Prostate gland (tissue), 2 donors: ENCODE measurements around the gene STAT1. TPM values are rescaled to one million over a fixed set of nuclear protein-coding genes. Genes with fewer than 3 reads are reported as not detected.
A peak's percentile ranks its signal among the peaks of the same experiment; 100 is the strongest.

ENCODE experiments used
- DNase-seq: peaks from one replicate; pipeline ENCODE4 v3.0.0-alpha.2; 2019; ENCODE audit warnings: low spot score
- H3K27ac ChIP-seq, 2 donors: fragments of 200-600 bp; sonication (generic); 2 replicates each; pipeline ENCODE4 v1.5.1; 2017 to 2019
- H3K27me3 ChIP-seq: fragments of 200-600 bp; sonication (generic); replicated peaks from 2 replicates; pipeline ENCODE4 v1.5.1; 2019; ENCODE audit not compliant: insufficient read depth
- H3K36me3 ChIP-seq, 2 donors: fragments of 200-600 bp; sonication (generic); 1 replicate in 1 of 2; 2 replicates in 1 of 2; pipeline versions ENCODE4 v1.5.1 to v1.8.1; 2017 to 2019
- H3K4me1 ChIP-seq: fragments of 200-600 bp; sonication (generic); replicated peaks from 2 replicates; pipeline ENCODE4 v1.5.1; 2019
- H3K4me3 ChIP-seq, 2 donors: fragments of 200-600 bp; sonication (generic); 2 replicates each; pipeline ENCODE4 v1.5.1; 2017 to 2019
- H3K9me3 ChIP-seq: fragments of 200-600 bp; sonication (generic); 2 replicates; pipeline ENCODE4 v1.5.1; 2017
- CTCF ChIP-seq, 4 experiments: fragments of 200-600 bp in 2 of 4; fragments of 450-650 bp in 2 of 4; sonication (generic) in 2 of 4; IDR thresholded peaks; 1 replicate in 3 of 4; 2 replicates in 1 of 4; pipeline ENCODE4 v1.5.1; 2016 to 2019; ENCODE audit warnings: antibody characterized with exemption in 4 of 4, mild to moderate bottlenecking in 2 of 4, moderate library complexity in 2 of 4
- POLR2A ChIP-seq: fragments of 450-650 bp; IDR thresholded peaks from one replicate; pipeline ENCODE4 v1.6.1; 2016; ENCODE audit warnings: antibody characterized with exemption, mild to moderate bottlenecking
- POLR2AphosphoS5 ChIP-seq: sonication (generic); formaldehyde crosslinking; IDR thresholded peaks from one replicate; pipeline ENCODE4 v1.6.1; 2017; ENCODE audit warnings: antibody characterized with exemption
- WGBS: methylation state at CpG from one replicate; pipeline ENCODE4 v1.1.5; 2018; 5-methylcytosine and 5-hydroxymethylcytosine counted together
- intact Hi-C: fragments of 100-400 bp; cut with DNase I; formaldehyde crosslinking; loops from one replicate; pipeline ENCODE4 v1.14.2; 2022
- total RNA-seq, 2 donors: library from RNA; depleted of rRNA; stranded (reverse); fragments of >200 nt; gene quantifications; one replicate each; pipeline ENCODE4 v1.1.0, GENCODE V29; 2016

The STAT1 gene
- total RNA-seq, 2 donors from 2014 or later = 53.3 to 64.1 TPM

- intact Hi-C loops = no loop called here
- no peak overlapping the region for H3K27ac ChIP-seq
These were observed 32.6 kb downstream of the STAT1 start for GRCh38 chr2:190981333-190981732.

GRCh38 chr2:190980630-190981209 is 33.3 kb downstream of the STAT1 start:
- TF ChIP-seq POLR2A (no peak), CTCF (IDR thresholded peaks at IDR 0.05) (no peak), POLR2AphosphoS5 (no peak)
- intact Hi-C loops = no loop called here
- no peak for DNase-seq
- 33% methylated on average over 10 of the region's 10 CpGs for WGBS
- H3K9me3 ChIP-seq = no peaks in the 10 kb centered on the region
- H3K27me3 ChIP-seq = no peaks in the 10 kb centered on the region
- H3K4me3 ChIP-seq = no peak overlapping the region
- no peaks in the 10 kb centered on the region for H3K4me1 ChIP-seq
- H3K36me3 ChIP-seq = peaks cover 9 to 12% of the 10 kb centered on the region in 2 donors
- H3K27ac ChIP-seq = peak overlapping the region; percentile 40 to 68

More at GRCh38 chr2:190981333-190981732, 32.6 kb downstream of the STAT1 start:
- H3K4me3 ChIP-seq = no peak overlapping the region
- peaks cover 8 to 13% of the 10 kb centered on the region in 2 donors for H3K36me3 ChIP-seq
- no peaks in the 10 kb centered on the region for H3K4me1 ChIP-seq
- no peaks in the 10 kb centered on the region for H3K27me3 ChIP-seq
- no peaks in the 10 kb centered on the region for H3K9me3 ChIP-seq
- WGBS = 78% methylated on average over 6 of the region's 6 CpGs
- DNase-seq = no peak
- TF ChIP-seq POLR2A (no peak), POLR2AphosphoS5 (no peak), CTCF (IDR thresholded peaks at IDR 0.05) (no peak)

GRCh38 chr2:190979906-190980629 is 33.9 kb downstream of the STAT1 start:
- no peaks in the 10 kb centered on the region for H3K4me1 ChIP-seq
- 10% methylated on average over 14 of the region's 14 CpGs for WGBS
- peak; percentile 50 for DNase-seq
- intact Hi-C loops = no loop called here
- peak overlapping the region; percentile 40 to 68 for H3K27ac ChIP-seq
- peak overlapping the region in 1 of 2 donors; percentile 11 for H3K4me3 ChIP-seq
- TF ChIP-seq POLR2A = no peak
- TF ChIP-seq CTCF (IDR thresholded peaks at IDR 0.05) = no peak
- peak; percentile 46 for TF ChIP-seq POLR2AphosphoS5
- no peaks in the 10 kb centered on the region for H3K9me3 ChIP-seq
- peaks cover 9 to 13% of the 10 kb centered on the region in 2 donors for H3K36me3 ChIP-seq
- no peaks in the 10 kb centered on the region for H3K27me3 ChIP-seq

GRCh38 chr2:190978389-190979053 is 35.5 kb downstream of the STAT1 start:
- H3K4me1 ChIP-seq = no peaks in the 10 kb centered on the region
- DNase-seq = no peak
- H3K9me3 ChIP-seq = no peaks in the 10 kb centered on the region
- H3K27me3 ChIP-seq = no peaks in the 10 kb centered on the region
- H3K27ac ChIP-seq = no peak overlapping the region
- H3K36me3 ChIP-seq = peaks cover 9 to 18% of the 10 kb centered on the region in 2 donors
- intact Hi-C loops = no loop called here
- no peak for TF ChIP-seq POLR2AphosphoS5
- no peak for TF ChIP-seq POLR2A
- TF ChIP-seq CTCF (IDR thresholded peaks at IDR 0.05) = no peak
- 90% methylated on average over 17 of the region's 17 CpGs for WGBS
- H3K4me3 ChIP-seq = no peak overlapping the region
